AG09309 (cell line): ENCODE data around the gene ACVR1.

Experiments
- DNase-seq: peaks from one replicate; pipeline ENCODE4 v3.0.0-alpha.2; 2010; ENCODE audit warnings: low read depth
- H3K4me3 ChIP-seq: 2 replicates; pipeline ENCODE4 v1.5.1; 2011; ENCODE audit warnings: mild to moderate bottlenecking, low read depth, low read length, moderate library complexity; ENCODE audit not compliant: control insufficient read depth
- TF ChIP-seq, protein P1 (sequence below): IDR thresholded peaks from 2 replicates; pipeline ENCODE4 v1.5.1; 2011; ENCODE audit warnings: mild to moderate bottlenecking, low read depth, low read length, inconsistent platforms; ENCODE audit not compliant: insufficient read depth, control insufficient read depth; ENCODE audit errors: missing control alignments

ACVR1 gene

DNA sequence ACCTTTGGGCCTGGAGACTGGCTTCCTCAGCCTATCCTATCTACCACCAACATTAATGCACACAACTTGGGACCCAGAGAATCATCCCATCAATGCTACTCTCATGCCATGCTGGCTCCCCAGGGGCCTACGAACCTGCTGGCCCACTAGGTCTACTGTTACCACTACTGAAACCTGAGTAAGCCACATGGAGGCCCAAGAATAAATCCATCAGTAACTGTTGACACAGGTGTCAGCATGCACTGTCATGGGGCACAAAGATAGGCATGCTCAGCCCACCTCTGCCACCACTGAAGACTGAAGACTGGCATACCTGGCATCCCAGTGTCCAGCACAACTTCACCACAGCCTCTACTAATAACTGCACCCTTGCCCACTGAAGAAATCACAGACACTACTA is 176.3 kb downstream of the ACVR1 start:
- H3K4me3 ChIP-seq, result no peak overlapping the region
- TF ChIP-seq, protein P1, sequence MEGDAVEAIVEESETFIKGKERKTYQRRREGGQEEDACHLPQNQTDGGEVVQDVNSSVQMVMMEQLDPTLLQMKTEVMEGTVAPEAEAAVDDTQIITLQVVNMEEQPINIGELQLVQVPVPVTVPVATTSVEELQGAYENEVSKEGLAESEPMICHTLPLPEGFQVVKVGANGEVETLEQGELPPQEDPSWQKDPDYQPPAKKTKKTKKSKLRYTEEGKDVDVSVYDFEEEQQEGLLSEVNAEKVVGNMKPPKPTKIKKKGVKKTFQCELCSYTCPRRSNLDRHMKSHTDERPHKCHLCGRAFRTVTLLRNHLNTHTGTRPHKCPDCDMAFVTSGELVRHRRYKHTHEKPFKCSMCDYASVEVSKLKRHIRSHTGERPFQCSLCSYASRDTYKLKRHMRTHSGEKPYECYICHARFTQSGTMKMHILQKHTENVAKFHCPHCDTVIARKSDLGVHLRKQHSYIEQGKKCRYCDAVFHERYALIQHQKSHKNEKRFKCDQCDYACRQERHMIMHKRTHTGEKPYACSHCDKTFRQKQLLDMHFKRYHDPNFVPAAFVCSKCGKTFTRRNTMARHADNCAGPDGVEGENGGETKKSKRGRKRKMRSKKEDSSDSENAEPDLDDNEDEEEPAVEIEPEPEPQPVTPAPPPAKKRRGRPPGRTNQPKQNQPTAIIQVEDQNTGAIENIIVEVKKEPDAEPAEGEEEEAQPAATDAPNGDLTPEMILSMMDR, result no peak
- DNase-seq, result no peak

DNA sequence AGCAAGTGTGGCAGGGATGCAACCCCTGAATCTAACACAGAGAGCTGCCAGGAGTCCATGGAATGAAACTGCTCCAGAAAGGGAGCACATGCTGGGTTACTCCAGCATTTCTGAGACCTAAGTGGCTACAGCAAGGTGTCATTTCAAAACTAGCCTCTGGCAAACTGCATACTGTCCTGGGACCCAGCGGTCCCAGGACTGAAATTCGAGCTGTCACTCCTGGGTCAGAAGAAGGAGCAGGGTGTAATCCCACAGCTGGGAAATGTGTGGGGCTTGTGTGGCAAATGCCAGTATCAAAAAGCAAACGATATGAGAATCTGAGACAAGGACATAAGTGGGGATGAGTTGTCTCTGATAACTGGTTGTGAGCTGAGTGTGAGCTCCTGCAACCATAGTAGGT is 177.1 kb downstream of the ACVR1 start:
- no peak for DNase-seq
- no peak overlapping the region for H3K4me3 ChIP-seq
- TF ChIP-seq, protein P1, result no peak

DNA sequence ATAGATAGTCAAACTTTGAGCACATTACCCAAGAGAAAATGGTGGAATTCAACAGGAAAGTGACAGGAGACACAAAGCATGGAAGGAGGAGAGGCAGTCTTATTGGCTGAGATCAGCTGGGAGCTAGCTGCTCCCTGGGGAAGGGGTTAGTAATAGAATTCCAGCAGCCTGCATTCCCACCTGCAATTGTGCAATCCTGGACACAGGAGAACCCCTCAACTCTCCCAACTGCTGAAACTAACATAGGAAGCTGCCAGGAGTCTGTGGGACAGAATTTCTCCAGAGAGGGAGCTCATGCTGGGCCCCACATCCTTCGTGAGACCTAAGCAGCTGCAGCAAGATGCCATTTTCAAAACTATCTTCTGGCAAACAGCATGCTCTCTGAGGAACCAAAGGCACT is 177.7 kb downstream of the ACVR1 start:
- H3K4me3 ChIP-seq, result no peak overlapping the region
- TF ChIP-seq, protein P1, result no peak
- DNase-seq, result no peak

DNA sequence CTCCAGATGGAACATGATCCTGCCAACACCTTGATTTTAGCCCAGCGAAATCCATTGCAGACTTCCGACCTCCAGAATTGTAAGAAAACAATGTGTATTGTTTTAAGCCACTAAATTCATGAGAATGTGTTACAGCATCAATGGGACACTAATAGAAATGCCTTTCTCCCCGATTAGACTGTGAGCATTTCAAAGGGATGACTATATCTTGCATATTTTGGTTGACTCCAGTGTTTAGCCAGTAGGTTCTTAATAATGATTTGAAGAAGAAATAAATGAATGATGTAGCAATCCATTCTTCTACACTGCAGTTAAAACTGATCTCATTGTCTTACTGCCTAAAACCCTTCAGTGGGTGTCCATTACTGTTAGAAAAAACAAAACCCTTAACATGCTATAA is 180.1 kb downstream of the ACVR1 start:
- no peak for DNase-seq
- no peak overlapping the region for H3K4me3 ChIP-seq
- TF ChIP-seq, protein P1, result no peak

DNA sequence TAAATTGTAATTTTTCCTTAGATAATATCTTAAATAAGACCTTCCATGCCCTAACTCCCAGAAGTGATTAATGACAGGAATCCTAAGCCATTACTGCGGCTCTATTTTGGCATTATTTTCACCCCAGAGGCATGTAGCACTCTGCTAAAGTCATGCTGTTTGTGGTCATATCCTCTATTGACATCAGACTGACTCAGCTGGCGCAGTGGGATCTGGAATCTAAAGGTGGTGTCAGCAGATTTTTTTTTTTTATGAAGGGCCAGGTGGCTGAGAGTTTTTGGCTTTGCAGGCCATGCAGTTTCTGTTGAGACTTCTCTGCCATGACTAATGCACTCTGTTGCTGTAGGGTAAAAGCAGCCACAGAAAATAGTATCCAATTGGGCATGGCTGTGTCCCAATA is 183.4 kb downstream of the ACVR1 start:
- no peak overlapping the region for H3K4me3 ChIP-seq
- TF ChIP-seq, protein P1, result no peak
- DNase-seq, result peak; percentile 45

DNA sequence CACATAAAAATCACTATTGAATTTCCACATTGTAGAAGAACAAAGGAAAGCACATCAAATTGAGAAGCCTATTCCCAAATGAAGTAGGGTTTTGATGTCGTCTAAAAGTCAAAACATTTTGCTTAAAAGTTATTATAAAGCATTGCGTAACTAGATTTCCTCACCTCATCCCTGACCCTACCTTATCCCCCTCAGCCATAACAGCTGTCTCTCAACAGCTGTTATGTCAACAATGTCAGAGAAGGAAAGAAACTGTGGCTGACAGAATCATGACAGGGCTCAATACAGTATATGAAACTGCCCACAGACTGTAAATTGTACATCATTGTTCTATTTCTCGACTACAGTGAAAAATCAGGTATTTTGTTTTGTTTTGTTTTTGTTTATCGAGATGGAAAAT is 184.4 kb downstream of the ACVR1 start:
- no peak for DNase-seq
- TF ChIP-seq, protein P1, result no peak
- no peak overlapping the region for H3K4me3 ChIP-seq

DNA sequence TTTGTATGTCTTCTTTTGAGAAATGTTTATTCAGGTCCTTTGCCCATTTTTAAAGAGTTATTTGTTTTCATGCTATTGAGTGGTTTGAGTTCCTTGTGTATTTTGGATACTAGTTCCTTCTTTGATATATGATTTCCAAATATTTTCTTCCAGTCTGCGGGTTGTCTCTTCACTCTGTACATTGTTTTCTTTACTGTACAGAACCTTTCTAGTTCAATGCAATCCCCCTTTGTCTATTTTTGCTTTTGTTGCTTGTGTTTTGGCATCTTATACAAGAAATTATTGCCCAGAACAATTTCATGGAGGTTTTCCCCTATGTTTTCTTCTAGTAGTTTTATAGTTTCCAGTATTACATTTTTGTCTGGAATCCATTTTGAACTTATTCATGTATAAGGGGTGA is 185.0 kb downstream of the ACVR1 start:
- no peak overlapping the region for H3K4me3 ChIP-seq
- TF ChIP-seq, protein P1, result no peak

More for the DNA sequence above, 185.0 kb downstream of the ACVR1 start:
- DNase-seq, result no peak
